Measurements from ENCODE around the gene GUCY2D. TPM values are rescaled to one million over a fixed set of nuclear protein-coding genes. Genes with fewer than 3 reads are reported as not detected.
"Not testable (repeated sequence)": the region's sequence is repeated elsewhere in the genome, so short reads cannot be mapped to it uniquely, and the experiment has no call there.

Gene GUCY2D
- total RNA-seq, 1 donor from 2014 or later: not detected

GRCh38 chr17:8019665-8020650 lies 17.5 kb downstream of the GUCY2D start:
- Histone ChIP-seq H3K27me3 (no peaks in the 10 kb centered on the region), H3K4me1 (peaks cover 36% of the 10 kb centered on the region), H3K9me3 (no peaks in the 10 kb centered on the region), H3K4me3 (no peak overlapping the region), H3K36me3 (no peaks in the 10 kb centered on the region), H3K27ac (no peak overlapping the region)
- peak in 1 of 2 donors; percentile 77 for DNase-seq (ENCODE audit: extremely low spot score in 2 of 2)
- intact Hi-C loops (cut with DNase I): no loop called here
- TF ChIP-seq POLR2A (IDR thresholded peaks at IDR 0.05) (no peak), CTCF (IDR thresholded peaks at IDR 0.05) (no peak), POLR2AphosphoS5 (IDR thresholded peaks at IDR 0.05; ENCODE audit: insufficient read depth in 1 of 2, low read depth in 1 of 2) (no peak)

- DNase-seq (ENCODE audit: extremely low spot score in 2 of 2): no peak
- no peak overlapping the region for H3K27ac ChIP-seq
- peaks cover 32% of the 10 kb centered on the region for H3K4me1 ChIP-seq
- TF ChIP-seq CTCF (IDR thresholded peaks at IDR 0.05) (no peak), POLR2AphosphoS5 (IDR thresholded peaks at IDR 0.05; ENCODE audit: insufficient read depth in 1 of 2, low read depth in 1 of 2) (no peak), POLR2A (IDR thresholded peaks at IDR 0.05) (no peak)
- H3K9me3 ChIP-seq: no peaks in the 10 kb centered on the region
- intact Hi-C loops (cut with DNase I): no loop called here
- H3K27me3 ChIP-seq: no peaks in the 10 kb centered on the region
- H3K4me3 ChIP-seq: no peak overlapping the region
- H3K36me3 ChIP-seq: no peaks in the 10 kb centered on the region
These were observed 18.6 kb downstream of the GUCY2D start for GRCh38 chr17:8020776-8021564.

- peak in 1 of 2 donors; percentile 91 for DNase-seq (ENCODE audit: extremely low spot score in 2 of 2)
- Histone ChIP-seq H3K36me3 (no peaks in the 10 kb centered on the region), H3K27ac (no peak overlapping the region), H3K27me3 (no peaks in the 10 kb centered on the region), H3K4me3 (no peak overlapping the region), H3K4me1 (peaks cover 24% of the 10 kb centered on the region), H3K9me3 (no peaks in the 10 kb centered on the region)
- intact Hi-C loops (cut with DNase I): no loop called here
- TF ChIP-seq CTCF (IDR thresholded peaks at IDR 0.05) (no peak), POLR2A (IDR thresholded peaks at IDR 0.05) (no peak), POLR2AphosphoS5 (IDR thresholded peaks at IDR 0.05; ENCODE audit: insufficient read depth in 1 of 2, low read depth in 1 of 2) (no peak)
These were observed 19.3 kb downstream of the GUCY2D start for GRCh38 chr17:8021565-8022359.

- no peak overlapping the region for H3K27ac ChIP-seq
- H3K4me1 ChIP-seq: peaks cover 18% of the 10 kb centered on the region
- DNase-seq (ENCODE audit: extremely low spot score in 2 of 2): no peak
- no peak for TF ChIP-seq CTCF (IDR thresholded peaks at IDR 0.05)
- TF ChIP-seq POLR2AphosphoS5 (IDR thresholded peaks at IDR 0.05; ENCODE audit: insufficient read depth in 1 of 2, low read depth in 1 of 2): no peak
- H3K4me3 ChIP-seq: no peak overlapping the region
- intact Hi-C loops (cut with DNase I): no loop called here
- H3K27me3 ChIP-seq: no peaks in the 10 kb centered on the region
- H3K36me3 ChIP-seq: no peaks in the 10 kb centered on the region
- H3K9me3 ChIP-seq: no peaks in the 10 kb centered on the region
These were observed 20.1 kb downstream of the GUCY2D start for GRCh38 chr17:8022360-8023003.

- peaks cover 11% of the 10 kb centered on the region for H3K4me1 ChIP-seq
- H3K36me3 ChIP-seq; H3K9me3 ChIP-seq; H3K27me3 ChIP-seq; H3K27ac ChIP-seq; DNase-seq (ENCODE audit: extremely low spot score in 2 of 2); H3K4me3 ChIP-seq; intact Hi-C loops (cut with DNase I): not testable (repeated sequence)
These were observed 21.7 kb downstream of the GUCY2D start for GRCh38 chr17:8024161-8024560.
